Measurements from ENCODE around the gene NMNAT2.
A peak's percentile ranks its signal among the peaks of the same experiment; 100 is the strongest.

NMNAT2 gene

DNA sequence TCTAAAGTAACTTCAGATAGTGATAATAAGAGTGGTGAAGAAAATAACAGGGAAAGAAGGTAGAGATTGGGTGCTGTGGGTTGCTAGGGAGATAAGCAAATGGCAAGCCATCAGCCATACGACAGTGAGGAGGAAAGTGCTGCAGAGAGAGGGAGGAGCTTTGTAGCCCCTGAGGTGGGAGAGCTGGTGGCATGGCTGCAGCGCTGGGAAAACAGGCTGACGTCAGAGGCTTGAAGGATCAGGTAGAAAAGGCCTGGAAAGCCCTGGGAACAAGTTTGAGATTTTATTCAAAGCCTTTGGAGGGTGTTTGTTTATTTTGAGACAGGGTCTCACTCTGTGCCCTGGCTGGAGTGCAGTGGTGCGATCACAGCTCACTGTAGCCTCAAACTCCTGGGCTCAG lies 109.5 kb downstream of the NMNAT2 start:
- DNase-seq, result no peak

DNA sequence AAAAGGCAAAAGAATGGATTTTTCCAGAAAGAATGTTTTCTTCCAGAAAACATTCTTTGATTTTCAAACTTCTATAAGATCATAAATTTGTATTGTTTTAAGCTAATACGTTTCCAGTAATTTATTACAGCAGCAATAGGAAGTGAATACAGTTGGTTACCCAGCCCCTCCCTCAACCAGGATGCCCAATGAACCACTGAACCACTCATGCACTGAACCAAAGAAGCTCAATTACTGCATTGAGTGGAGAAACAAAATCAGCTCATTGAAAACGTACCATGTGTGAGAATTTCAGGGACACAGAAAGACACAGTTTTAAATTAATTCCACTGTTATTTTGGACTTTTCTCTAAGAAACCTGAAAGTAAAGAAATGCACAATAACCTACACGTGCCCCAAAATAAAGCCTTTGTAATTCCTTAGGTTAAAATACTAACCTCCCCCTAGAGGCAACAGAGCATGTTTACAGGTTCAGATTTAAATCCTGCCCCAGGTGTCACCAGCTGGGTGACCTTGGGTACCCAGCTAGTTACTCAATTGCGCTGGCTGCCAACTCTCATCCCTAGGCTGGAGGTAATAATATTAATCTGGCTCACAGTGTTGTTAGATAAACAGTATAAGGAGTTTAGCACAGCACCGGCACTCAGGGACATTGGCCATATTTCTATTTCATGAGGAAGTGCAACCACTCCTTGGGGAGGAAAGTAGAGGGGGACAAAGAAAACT lies 111.7 kb downstream of the NMNAT2 start:
- no peak for DNase-seq

DNA sequence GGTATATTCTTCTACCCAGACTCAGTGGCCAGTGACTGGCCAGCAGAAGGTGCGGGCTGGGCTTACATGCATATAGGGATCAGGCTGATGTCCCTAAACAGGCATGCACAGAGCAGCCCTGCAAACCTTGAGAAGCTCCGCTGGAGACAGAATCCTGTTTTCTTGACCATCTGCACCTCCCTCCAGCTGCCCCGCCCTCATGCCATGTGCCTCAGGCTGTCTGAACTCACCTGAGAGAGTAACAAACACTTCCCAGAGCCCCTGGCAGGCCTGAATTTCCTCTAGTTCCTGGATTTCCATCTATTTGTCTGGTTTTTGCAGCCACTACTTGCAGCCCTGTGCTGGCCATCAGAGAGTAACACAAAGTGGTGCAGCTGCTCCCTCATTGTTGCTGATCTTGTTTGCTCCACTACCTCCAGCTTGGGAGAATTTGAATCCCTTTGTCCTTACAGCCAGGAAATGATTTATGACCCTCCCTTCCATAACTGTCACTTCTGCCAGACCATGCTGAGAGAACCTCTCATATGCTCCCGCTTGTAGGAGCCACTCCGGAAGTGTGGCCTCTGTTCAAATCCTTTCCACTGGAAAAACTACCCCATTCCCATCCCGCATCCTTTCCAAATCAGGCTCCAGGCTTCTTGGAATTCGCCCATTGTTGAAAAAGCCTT lies 113.6 kb downstream of the NMNAT2 start:
- peak; percentile 51 for DNase-seq

- no peak for DNase-seq
Observed at GRCh38 chr1:183303901-183304300, 114.3 kb downstream of the NMNAT2 start.

- no peak for DNase-seq
Observed at GRCh38 chr1:183303323-183303645, 114.9 kb downstream of the NMNAT2 start.

- no peak for DNase-seq
Observed at GRCh38 chr1:183302452-183303322, 115.5 kb downstream of the NMNAT2 start.

DNA sequence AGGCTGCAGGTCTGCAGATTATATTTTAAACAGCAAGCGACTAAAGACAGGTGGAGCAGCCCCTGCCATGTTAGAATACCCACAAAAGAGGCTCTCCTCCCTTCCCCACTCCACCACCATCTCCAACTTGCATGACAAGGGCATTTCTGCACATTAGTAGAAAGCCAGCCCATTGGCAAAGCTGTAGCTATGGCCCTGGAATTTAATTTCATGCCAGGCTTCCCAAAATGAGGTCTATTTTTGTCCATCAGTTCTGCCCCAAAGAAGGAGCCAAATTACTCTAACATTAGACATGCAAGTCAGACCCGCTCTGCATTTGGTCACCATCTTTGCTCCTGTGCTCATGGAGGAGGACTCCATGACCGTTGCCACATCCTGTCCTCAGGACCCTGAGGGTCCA lies 116.9 kb downstream of the NMNAT2 start:
- no peak for DNase-seq

- no peak for DNase-seq
Observed at GRCh38 chr1:183300828-183301227, 117.4 kb downstream of the NMNAT2 start.

- no peak for DNase-seq
Observed at GRCh38 chr1:183300395-183300794, 117.8 kb downstream of the NMNAT2 start.

- DNase-seq, result no peak
Observed at GRCh38 chr1:183296782-183297181, 121.4 kb downstream of the NMNAT2 start.

DNA sequence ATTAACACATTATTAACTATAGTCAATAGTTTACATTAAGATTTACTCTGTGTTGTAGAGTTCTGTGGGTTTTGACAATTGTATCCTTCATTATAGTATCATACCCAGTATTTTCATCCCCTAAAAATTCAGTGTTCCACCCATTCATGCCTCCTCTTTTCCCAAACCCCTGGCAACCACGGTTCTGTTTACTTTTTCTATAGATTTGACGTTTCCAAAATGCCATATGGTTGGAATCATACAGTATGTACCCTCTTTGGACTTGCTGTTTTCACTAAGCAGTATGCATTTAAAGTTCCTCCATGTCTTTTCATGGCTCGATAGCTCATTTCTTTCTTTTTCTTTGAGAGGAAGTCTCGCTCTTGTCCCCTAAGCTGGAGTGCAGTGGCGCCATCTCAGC lies 122.7 kb downstream of the NMNAT2 start:
- DNase-seq, result no peak

DNA sequence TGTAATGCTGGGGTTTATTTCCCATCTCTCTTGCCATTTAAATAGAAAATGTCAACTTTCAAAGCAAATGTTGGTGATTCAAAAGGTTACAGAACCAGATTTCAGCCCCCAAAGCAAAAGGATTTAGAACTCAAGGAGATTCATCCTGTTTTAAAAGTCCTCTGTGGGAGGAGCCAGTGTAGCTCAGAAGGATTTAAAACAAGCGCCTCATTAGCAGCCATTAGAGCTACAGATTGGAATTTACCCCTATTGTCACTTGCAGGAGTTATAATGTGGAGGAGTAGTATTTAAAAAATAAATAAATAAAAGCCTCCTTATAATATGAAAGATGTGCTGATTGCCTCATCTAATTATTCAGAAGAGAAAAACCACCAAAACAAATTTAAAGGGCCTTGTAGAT lies 124.3 kb downstream of the NMNAT2 start:
- no peak for DNase-seq

GRCh38 chr1:183293241-183293640 lies 124.9 kb downstream of the NMNAT2 start:
- DNase-seq, result no peak

- peak; percentile 82 for DNase-seq
Observed at GRCh38 chr1:183291802-183292514, 126.2 kb downstream of the NMNAT2 start.

DNA sequence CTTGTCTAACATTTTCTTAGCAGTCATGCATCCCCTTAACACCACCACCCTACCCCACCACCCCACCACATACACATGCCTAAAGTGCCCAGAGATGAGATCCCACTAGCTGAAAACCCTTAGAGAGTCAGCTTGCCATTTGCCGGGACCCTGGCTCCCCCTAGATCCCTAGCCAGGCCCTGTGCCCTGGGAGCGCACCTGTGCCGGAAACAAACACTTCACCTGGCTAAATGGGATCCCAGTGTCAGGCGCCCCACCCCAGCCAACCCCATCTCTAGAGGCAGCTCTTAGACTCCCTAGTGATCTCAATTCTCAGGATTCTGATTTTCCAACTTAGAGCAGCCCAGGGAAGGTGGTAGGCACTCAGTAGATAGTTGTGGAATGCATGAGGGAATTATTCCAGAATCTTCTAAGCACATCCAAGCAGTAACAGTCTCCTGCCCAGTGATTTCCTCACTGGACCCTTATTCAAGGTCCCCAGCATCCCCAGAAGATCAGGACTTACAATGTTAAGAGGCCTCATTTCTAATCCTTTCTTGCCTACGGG lies 126.9 kb downstream of the NMNAT2 start:
- no peak for DNase-seq

- no peak for DNase-seq
Observed at GRCh38 chr1:183290628-183291027, 127.6 kb downstream of the NMNAT2 start.

DNA sequence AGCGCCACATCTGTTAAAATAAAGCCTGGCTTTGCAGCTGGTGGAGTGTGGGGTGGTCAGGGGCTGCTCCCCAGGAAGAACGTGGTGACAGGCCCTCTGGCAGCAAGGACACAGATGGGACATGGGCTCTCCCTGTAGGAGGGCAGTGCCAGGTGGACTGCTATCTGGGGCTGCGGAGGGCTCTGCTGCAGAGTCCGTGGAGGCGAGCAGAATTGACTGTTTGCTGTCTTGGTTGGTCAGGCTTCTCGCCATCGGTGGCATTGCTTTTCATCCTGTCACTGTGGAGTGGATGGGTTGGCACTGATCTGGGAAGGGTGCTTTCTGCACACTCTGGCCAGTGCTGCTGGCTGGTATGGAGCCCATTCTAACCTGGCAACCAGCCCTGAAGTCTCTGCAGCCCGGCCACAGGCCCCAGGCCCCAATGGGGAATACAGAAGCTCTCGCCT lies 129.1 kb downstream of the NMNAT2 start:
- no peak for DNase-seq

GRCh38 chr1:183288583-183288982 lies 129.6 kb downstream of the NMNAT2 start:
- no peak for DNase-seq

- DNase-seq, result peak; percentile 42
Observed at GRCh38 chr1:183287191-183287675, 130.9 kb downstream of the NMNAT2 start.

DNA sequence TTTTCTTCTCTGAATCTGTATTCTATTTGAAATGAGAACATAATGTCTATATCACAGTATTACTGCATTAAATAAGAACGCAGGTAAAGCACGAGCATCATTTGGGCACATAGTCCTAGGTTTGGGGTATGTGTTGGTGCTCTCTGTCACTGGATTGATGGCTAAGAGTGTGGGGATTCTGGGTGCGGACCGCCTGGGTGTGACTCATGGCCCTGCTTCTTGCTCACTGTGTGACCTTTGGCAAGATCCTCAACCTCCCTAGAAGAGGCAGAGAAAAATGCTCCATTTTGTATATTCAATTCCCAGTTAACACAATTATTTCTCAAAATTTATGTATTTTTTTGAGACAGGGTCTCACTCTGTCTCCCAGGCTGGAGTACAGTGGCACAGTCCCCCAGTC lies 132.4 kb downstream of the NMNAT2 start:
- no peak for DNase-seq

DNA sequence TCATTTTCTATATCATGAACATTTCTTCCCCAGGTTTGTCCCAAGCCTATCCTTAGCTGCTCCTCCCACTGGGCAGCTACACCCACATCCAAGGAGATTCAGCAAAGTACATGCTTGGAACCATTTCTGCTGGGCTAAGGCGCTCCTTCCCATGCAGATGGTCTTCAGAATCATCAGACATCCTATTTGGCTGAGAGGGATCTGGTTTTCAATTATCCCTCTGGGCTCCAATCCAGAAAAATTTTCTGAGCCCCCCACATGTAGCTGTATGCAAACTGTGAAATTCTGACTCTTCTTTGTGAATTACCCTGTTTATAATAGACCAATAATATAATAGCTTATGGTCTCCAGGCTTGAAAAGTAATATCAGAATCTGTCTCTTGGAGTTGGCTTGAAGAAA lies 132.9 kb downstream of the NMNAT2 start:
- no peak for DNase-seq

GRCh38 chr1:183284086-183284485 lies 134.1 kb downstream of the NMNAT2 start:
- DNase-seq, result no peak

GRCh38 chr1:183283286-183283685 lies 134.9 kb downstream of the NMNAT2 start:
- DNase-seq, result peak; percentile 36
